H9 (cell line): ENCODE data around the gene FLCN. TPM values are rescaled to one million over a fixed set of nuclear protein-coding genes. Genes with fewer than 3 reads are reported as not detected.

Experiments
- DNase-seq: peaks from one replicate; pipeline ENCODE4 v3.0.0-alpha.2; 2017
- H2AFZ ChIP-seq: one replicate; pipeline ENCODE4 v1.6.1; 2013; ENCODE audit warnings: mild to moderate bottlenecking, low read length, control low read depth, moderate library complexity
- H2AK5ac ChIP-seq: 2 replicates; pipeline ENCODE4 v1.6.1; 2013; ENCODE audit warnings: low read length, control low read depth, mixed read lengths; ENCODE audit not compliant: insufficient read length
- H2BK120ac ChIP-seq: one replicate; pipeline ENCODE4 v1.6.1; 2013; ENCODE audit warnings: low read depth, mild to moderate bottlenecking, low read length, control low read depth, inconsistent platforms; ENCODE audit not compliant: poor library complexity, severe bottlenecking
- H2BK12ac ChIP-seq: 2 replicates; pipeline ENCODE4 v1.6.1; 2013; ENCODE audit warnings: low read length, control low read depth, mixed read lengths, low read depth; ENCODE audit not compliant: insufficient read length
- H2BK15ac ChIP-seq: 2 replicates; pipeline ENCODE4 v1.6.1; 2013; ENCODE audit warnings: low read depth, low read length, control low read depth
- H2BK20ac ChIP-seq: one replicate; pipeline ENCODE4 v1.6.1; 2013; ENCODE audit warnings: low read depth, mild to moderate bottlenecking, low read length, control low read depth, inconsistent platforms; ENCODE audit not compliant: poor library complexity, severe bottlenecking
- H2BK5ac ChIP-seq: 2 replicates; pipeline ENCODE4 v1.6.1; 2013; ENCODE audit warnings: low read length, control low read depth, mixed read lengths; ENCODE audit not compliant: insufficient read length
- H3K14ac ChIP-seq: 2 replicates; pipeline ENCODE4 v1.6.1; 2013; ENCODE audit warnings: low read length, control low read depth; ENCODE audit not compliant: insufficient read depth
- H3K18ac ChIP-seq: 2 replicates; pipeline ENCODE4 v1.6.1; 2013; ENCODE audit warnings: low read depth, mild to moderate bottlenecking, mixed read lengths, low read length, control low read depth; ENCODE audit not compliant: insufficient read length
- H3K23ac ChIP-seq: 2 replicates; pipeline ENCODE4 v1.6.1; 2013; ENCODE audit warnings: low read length, control low read depth, mixed read lengths, low read depth; ENCODE audit not compliant: insufficient read length
- H3K23me2 ChIP-seq: 2 replicates; pipeline ENCODE4 v1.6.1; 2013; ENCODE audit warnings: low read depth, mild to moderate bottlenecking, mixed read lengths, low read length, control low read depth; ENCODE audit not compliant: insufficient read length, poor library complexity, severe bottlenecking
- H3K27ac ChIP-seq: 2 replicates; pipeline ENCODE4 v1.5.1; 2013; ENCODE audit warnings: low read length, control low read depth, mixed read lengths, low read depth; ENCODE audit not compliant: insufficient read length
- H3K27me3 ChIP-seq: 2 replicates; pipeline ENCODE4 v1.6.1; 2013; ENCODE audit warnings: low read length, control low read depth, inconsistent platforms; ENCODE audit not compliant: insufficient read depth
- H3K4ac ChIP-seq: 2 replicates; pipeline ENCODE4 v1.6.1; 2013; ENCODE audit warnings: low read depth, mild to moderate bottlenecking, control low read depth, inconsistent platforms, low read length, moderate library complexity
- H3K4me1 ChIP-seq: 2 replicates; pipeline ENCODE4 v1.6.1; 2013; ENCODE audit warnings: low read length, control low read depth, inconsistent platforms; ENCODE audit not compliant: insufficient read depth
- H3K4me2 ChIP-seq: 2 replicates; pipeline ENCODE4 v1.6.1; 2013; ENCODE audit warnings: low read length, control low read depth, mixed read lengths; ENCODE audit not compliant: insufficient read length, insufficient read depth
- H3K56ac ChIP-seq: 2 replicates; pipeline ENCODE4 v1.6.1; 2013; ENCODE audit warnings: low read depth, mild to moderate bottlenecking, mixed read lengths, low read length, control low read depth; ENCODE audit not compliant: insufficient read length
- H3K79me1 ChIP-seq: 2 replicates; pipeline ENCODE4 v1.6.1; 2013; ENCODE audit warnings: low read depth, mild to moderate bottlenecking, moderate library complexity, low read length, control low read depth, inconsistent platforms; ENCODE audit not compliant: insufficient read depth, poor library complexity, severe bottlenecking
- H3K79me2 ChIP-seq: 2 replicates; pipeline ENCODE4 v1.6.1; 2013; ENCODE audit warnings: low read length, control low read depth, inconsistent platforms; ENCODE audit not compliant: insufficient read depth
- H3K9ac ChIP-seq: 2 replicates; pipeline ENCODE4 v1.6.1; 2013; ENCODE audit warnings: low read length, control low read depth, mixed read lengths; ENCODE audit not compliant: insufficient read length; ENCODE audit errors: extremely low read depth
- H3K9me3 ChIP-seq: one replicate; pipeline ENCODE4 v1.6.1; 2013; ENCODE audit warnings: low read depth, low read length, inconsistent platforms; ENCODE audit not compliant: control insufficient read depth
- H3T11ph ChIP-seq: one replicate; pipeline ENCODE4 v1.6.1; 2013; ENCODE audit warnings: mild to moderate bottlenecking, low read length, control low read depth, inconsistent platforms
- H4K20me1 ChIP-seq: one replicate; pipeline ENCODE4 v1.6.1; 2013; ENCODE audit not compliant: control insufficient read depth, insufficient read length, insufficient read depth
- H4K5ac ChIP-seq: 2 replicates; pipeline ENCODE4 v1.6.1; 2013; ENCODE audit warnings: low read depth, mild to moderate bottlenecking, mixed read lengths, low read length, control low read depth; ENCODE audit not compliant: insufficient read length
- H4K8ac ChIP-seq: replicated peaks from 2 replicates; pipeline ENCODE4 v1.6.1; 2013; ENCODE audit warnings: low read length, control low read depth, mixed read lengths, low read depth; ENCODE audit not compliant: insufficient read length
- H4K91ac ChIP-seq: 2 replicates; pipeline ENCODE4 v1.6.1; 2013; ENCODE audit warnings: low read depth, mild to moderate bottlenecking, moderate library complexity, mixed read lengths, low read length, control low read depth; ENCODE audit not compliant: insufficient read length
- H3K27ac Mint-ChIP-seq, 3 experiments: 2 replicates in 2 of 3; 3 replicates in 1 of 3; pipeline ENCODE4 v1.8.0; 2020 to 2021; ENCODE audit warnings: mixed read lengths in 3 of 3, mild to moderate bottlenecking in 1 of 3, moderate library complexity in 1 of 3
- H3K27me3 Mint-ChIP-seq: 2 replicates; pipeline ENCODE4 v1.8.0; 2021; ENCODE audit warnings: low read depth, mild to moderate bottlenecking, moderate library complexity, mixed read lengths
- H3K36me3 Mint-ChIP-seq, 3 experiments: 2 replicates in 2 of 3; 3 replicates in 1 of 3; pipeline ENCODE4 v1.8.0; 2020 to 2021; ENCODE audit warnings: low read depth in 3 of 3, mixed read lengths in 3 of 3; ENCODE audit not compliant: insufficient read depth in 1 of 3
- H3K4me1 Mint-ChIP-seq, 2 experiments: 2 replicates each; pipeline ENCODE4 v1.8.0; 2020; ENCODE audit warnings: mixed read lengths in 2 of 2
- H3K4me3 Mint-ChIP-seq, 2 experiments: 2 replicates in 1 of 2; 3 replicates in 1 of 2; pipeline ENCODE4 v1.8.0; 2020 to 2021; ENCODE audit warnings: mild to moderate bottlenecking in 2 of 2, mixed read lengths in 2 of 2, moderate library complexity in 1 of 2
- H3K9me3 Mint-ChIP-seq, 2 experiments: 2 replicates in 1 of 2; 3 replicates in 1 of 2; pipeline ENCODE4 v1.8.0; 2020; ENCODE audit warnings: mild to moderate bottlenecking in 2 of 2, mixed read lengths in 2 of 2, moderate library complexity in 1 of 2
- WGBS: extraction: QIAGEN DNeasy Blood & Tissue Kit; methylation state at CpG from one replicate; pipeline ENCODE4 v1.1.7; 2013; ENCODE audit warnings: missing lambda C conversion rate, low lambda C conversion rate, mixed read lengths; ENCODE audit not compliant: insufficient read length; ENCODE audit errors: extremely low coverage; 5-methylcytosine and 5-hydroxymethylcytosine counted together
- total RNA-seq: library from RNA; stranded (reverse); gene quantifications from 2 replicates; pipeline ENCODE4 v1.2.1, GENCODE V29; 2021
- TF ChIP-seq, protein P1 (sequence below): fragments of 200-600 bp; sonication (generic); conservative IDR thresholded peaks from 3 replicates; pipeline ENCODE4 v1.8.0; 2021; ENCODE audit warnings: antibody characterized with exemption, mild to moderate bottlenecking

FLCN gene
- total RNA-seq, 1 experiment from 2014 or later = 33.3 TPM

DNA sequence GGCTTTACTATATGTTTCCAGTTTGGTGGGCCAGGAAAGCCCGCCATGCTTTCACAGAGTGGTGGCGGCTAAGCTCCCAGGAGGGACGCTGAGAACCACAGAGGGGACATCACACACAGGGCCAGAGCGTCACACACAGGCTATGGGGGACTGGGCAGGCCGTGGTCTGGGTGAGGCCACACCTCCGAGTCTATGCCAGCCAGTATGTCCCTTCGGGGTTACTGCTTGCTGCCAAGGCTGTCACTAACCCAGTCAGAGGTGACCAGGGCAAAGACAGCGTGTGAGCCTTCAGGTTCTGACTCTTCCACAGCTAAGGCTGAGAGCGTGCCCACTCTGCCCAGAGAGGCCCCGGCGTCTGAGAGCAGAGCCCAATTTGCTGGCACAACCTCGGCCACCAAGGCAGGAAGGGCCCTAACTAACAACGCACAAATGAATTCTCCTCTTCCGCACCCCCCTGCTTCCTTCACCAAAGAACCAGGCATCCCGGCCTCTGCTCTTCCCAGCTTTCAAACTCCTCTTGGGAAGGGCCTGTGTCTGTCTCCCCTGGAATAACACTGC is 33.7 kb downstream of the FLCN start:
- Mint-ChIP-seq H3K4me3 (no peak overlapping the region), H3K36me3 (no peaks in the 10 kb centered on the region), H3K4me1 (no peaks in the 10 kb centered on the region), H3K9me3 (no peaks in the 10 kb centered on the region), H3K27ac (no peak overlapping the region; a peak in 2 of 7 replicates), H3K27me3 (no peaks in the 10 kb centered on the region)
- H3K4me2 ChIP-seq = no peak overlapping the region
- no peak overlapping the region for H2AK5ac ChIP-seq
- H3K9ac ChIP-seq = no peak overlapping the region
- no peak overlapping the region for H4K8ac ChIP-seq
- H3K27me3 ChIP-seq = no peaks in the 10 kb centered on the region
- H3K23me2 ChIP-seq = peaks cover 3% of the 10 kb centered on the region
- no peak overlapping the region for H2BK120ac ChIP-seq
- H2AFZ ChIP-seq = no peak overlapping the region
- H2BK5ac ChIP-seq = no peak overlapping the region
- no peaks in the 10 kb centered on the region for H3K79me2 ChIP-seq
- no CpG with 5 or more reads among the region's 15 CpGs for WGBS
- H3K18ac ChIP-seq = no peak overlapping the region
- no peak overlapping the region for H3K14ac ChIP-seq
- H4K5ac ChIP-seq = no peak overlapping the region
- H3K4ac ChIP-seq = no peak overlapping the region
- no peak for DNase-seq
- H3K79me1 ChIP-seq = no peaks in the 10 kb centered on the region
- no peaks in the 10 kb centered on the region for H3K9me3 ChIP-seq
- no peak overlapping the region for H3T11ph ChIP-seq
- H4K91ac ChIP-seq = no peak overlapping the region
- H2BK20ac ChIP-seq = no peak overlapping the region
- no peak overlapping the region for H3K23ac ChIP-seq
- no peaks in the 10 kb centered on the region for H4K20me1 ChIP-seq
- TF ChIP-seq, protein P1, sequence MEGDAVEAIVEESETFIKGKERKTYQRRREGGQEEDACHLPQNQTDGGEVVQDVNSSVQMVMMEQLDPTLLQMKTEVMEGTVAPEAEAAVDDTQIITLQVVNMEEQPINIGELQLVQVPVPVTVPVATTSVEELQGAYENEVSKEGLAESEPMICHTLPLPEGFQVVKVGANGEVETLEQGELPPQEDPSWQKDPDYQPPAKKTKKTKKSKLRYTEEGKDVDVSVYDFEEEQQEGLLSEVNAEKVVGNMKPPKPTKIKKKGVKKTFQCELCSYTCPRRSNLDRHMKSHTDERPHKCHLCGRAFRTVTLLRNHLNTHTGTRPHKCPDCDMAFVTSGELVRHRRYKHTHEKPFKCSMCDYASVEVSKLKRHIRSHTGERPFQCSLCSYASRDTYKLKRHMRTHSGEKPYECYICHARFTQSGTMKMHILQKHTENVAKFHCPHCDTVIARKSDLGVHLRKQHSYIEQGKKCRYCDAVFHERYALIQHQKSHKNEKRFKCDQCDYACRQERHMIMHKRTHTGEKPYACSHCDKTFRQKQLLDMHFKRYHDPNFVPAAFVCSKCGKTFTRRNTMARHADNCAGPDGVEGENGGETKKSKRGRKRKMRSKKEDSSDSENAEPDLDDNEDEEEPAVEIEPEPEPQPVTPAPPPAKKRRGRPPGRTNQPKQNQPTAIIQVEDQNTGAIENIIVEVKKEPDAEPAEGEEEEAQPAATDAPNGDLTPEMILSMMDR = no peak
- H3K27ac ChIP-seq = no peak overlapping the region
- no peak overlapping the region for H2BK15ac ChIP-seq
- no peak overlapping the region for H3K56ac ChIP-seq
- H3K4me1 ChIP-seq = no peaks in the 10 kb centered on the region
- no peak overlapping the region for H2BK12ac ChIP-seq
